IMR-90 (cell line): ENCODE results near the gene TBCEL. TPM values are rescaled to one million over a fixed set of nuclear protein-coding genes. Genes with fewer than 3 reads are reported as not detected.

Experiments used
- ATAC-seq: fragments of 200-7000 bp; cut with Tn5 transposase; 2 replicates; pipeline ENCODE4 v1.9.1; 2020; ENCODE audit warnings: low read depth, mild to moderate bottlenecking, moderate library complexity
- BruUV-seq: library from RNA; stranded (reverse); fragments of 400-500 nt; replicated peaks from 2 replicates; lab custom pipeline; 2021; lab: Mats Ljungman, UMichigan
- CTCF ChIA-PET: fragments of 300-600 bp; formaldehyde crosslinking; extraction: SDS; loops from one replicate; lab custom pipeline; 2021; ENCODE audit warnings: antibody characterized with exemption; lab: Yijun Ruan, JAX
- POLR2A ChIA-PET: fragments of 300-600 bp; sonication (Branson Sonifier 250); formaldehyde crosslinking; loops from one replicate; lab custom pipeline; 2022; ENCODE audit warnings: antibody characterized with exemption; ENCODE audit not compliant: unreplicated experiment; lab: Charles Lee
- DNase-seq: peaks from one replicate; pipeline ENCODE4 v3.0.0; 2013
- H2AFZ ChIP-seq: replicated peaks from 2 replicates; pipeline ENCODE3; 2013; ENCODE audit warnings: low read length, mild to moderate bottlenecking; ENCODE audit not compliant: poor library complexity
- H2AK5ac ChIP-seq: 2 replicates; pipeline ENCODE4 v1.6.1; 2013; ENCODE audit warnings: low read depth, low read length, inconsistent platforms
- H2AK9ac ChIP-seq: replicated peaks from 2 replicates; pipeline ENCODE3; 2013; ENCODE audit warnings: mild to moderate bottlenecking, low read depth, low read length, moderate library complexity; ENCODE audit not compliant: poor library complexity
- H2BK120ac ChIP-seq: 2 replicates; pipeline ENCODE4 v1.6.1; 2013; ENCODE audit warnings: low read depth, low read length, inconsistent platforms
- H2BK15ac ChIP-seq: 3 replicates; pipeline ENCODE4 v1.6.1; 2013; ENCODE audit warnings: low read depth, low read length, inconsistent platforms
- H2BK20ac ChIP-seq: 2 replicates; pipeline ENCODE4 v1.6.1; 2013; ENCODE audit warnings: low read depth, mild to moderate bottlenecking, inconsistent platforms, low read length, moderate library complexity
- H2BK5ac ChIP-seq: 2 replicates; pipeline ENCODE4 v1.6.1; 2013; ENCODE audit warnings: mild to moderate bottlenecking, low read depth, low read length, inconsistent platforms; ENCODE audit not compliant: poor library complexity, severe bottlenecking
- H3K14ac ChIP-seq: replicated peaks from 2 replicates; pipeline ENCODE4 v1.6.1; 2013; ENCODE audit warnings: low read depth, low read length, inconsistent platforms
- H3K18ac ChIP-seq: 2 replicates; pipeline ENCODE4 v1.6.1; 2013; ENCODE audit warnings: low read depth, low read length, control low read depth
- H3K23ac ChIP-seq: 2 replicates; pipeline ENCODE4 v1.6.1; 2013; ENCODE audit warnings: low read depth, low read length, inconsistent platforms
- H3K27ac ChIP-seq: 2 replicates; pipeline ENCODE4 v1.5.1; 2013; ENCODE audit warnings: mild to moderate bottlenecking, control low read depth, low read length; ENCODE audit not compliant: insufficient read depth
- H3K27me3 ChIP-seq: 2 replicates; pipeline ENCODE4 v1.6.1; 2013; ENCODE audit warnings: low read length; ENCODE audit not compliant: control insufficient read depth, insufficient read depth
- H3K36me3 ChIP-seq: 2 replicates; pipeline ENCODE4 v1.6.1; 2013; ENCODE audit warnings: low read length, mixed read lengths; ENCODE audit not compliant: control insufficient read depth, insufficient read depth
- H3K4ac ChIP-seq: 2 replicates; pipeline ENCODE4 v1.6.1; 2013; ENCODE audit warnings: low read depth, low read length, inconsistent platforms
- H3K4me1 ChIP-seq: 2 replicates; pipeline ENCODE4 v1.6.1; 2013; ENCODE audit warnings: low read length, mixed read lengths; ENCODE audit not compliant: control insufficient read depth, insufficient read depth
- H3K4me2 ChIP-seq: 2 replicates; pipeline ENCODE4 v1.6.1; 2013; ENCODE audit warnings: low read depth, mild to moderate bottlenecking, control low read depth, low read length, moderate library complexity
- H3K4me3 ChIP-seq: 2 replicates; pipeline ENCODE4 v1.5.1; 2013; ENCODE audit warnings: low read depth, mild to moderate bottlenecking, control low read depth, low read length, moderate library complexity; ENCODE audit not compliant: insufficient read depth
- H3K56ac ChIP-seq: 2 replicates; pipeline ENCODE4 v1.6.1; 2013; ENCODE audit warnings: low read length, inconsistent platforms; ENCODE audit not compliant: insufficient read depth; ENCODE audit errors: extremely low read depth
- H3K79me1 ChIP-seq, 2 experiments: 2 replicates each; pipeline ENCODE4 v1.6.1; 2013; ENCODE audit warnings: low read length in 2 of 2, inconsistent platforms in 1 of 2, low read depth in 1 of 2
- H3K9ac ChIP-seq: 2 replicates; pipeline ENCODE4 v1.6.1; 2013; ENCODE audit warnings: low read depth, low read length, control low read depth
- H3K9me1 ChIP-seq: 2 replicates; pipeline ENCODE4 v1.6.1; 2013; ENCODE audit warnings: low read length, inconsistent platforms; ENCODE audit not compliant: insufficient read depth
- H3K9me3 ChIP-seq: 2 replicates; pipeline ENCODE4 v1.6.1; 2013; ENCODE audit warnings: low read length; ENCODE audit not compliant: control insufficient read depth, insufficient read depth
- H4K20me1 ChIP-seq: 2 replicates; pipeline ENCODE4 v1.6.1; 2013; ENCODE audit warnings: low read length, inconsistent platforms; ENCODE audit not compliant: insufficient read depth
- H4K5ac ChIP-seq: 2 replicates; pipeline ENCODE4 v1.6.1; 2013; ENCODE audit warnings: mild to moderate bottlenecking, low read depth, low read length, control low read depth
- H4K8ac ChIP-seq, 2 experiments: 2 replicates each; pipeline ENCODE4 v1.6.1; 2013; ENCODE audit warnings: low read depth in 2 of 2, low read length in 2 of 2, control low read depth in 1 of 2, inconsistent platforms in 1 of 2
- H4K91ac ChIP-seq: 2 replicates; pipeline ENCODE4 v1.6.1; 2013; ENCODE audit warnings: low read depth, low read length, inconsistent platforms; ENCODE audit not compliant: insufficient read depth
- FOS ChIP-seq: fragments of 150-350 bp; IDR thresholded peaks from 2 replicates; pipeline ENCODE4 v1.6.1; 2016; ENCODE audit warnings: low read depth, low read length
- MXI1 ChIP-seq: IDR thresholded peaks from 2 replicates; pipeline ENCODE4 v1.6.1; 2012; ENCODE audit warnings: low read depth, mild to moderate bottlenecking, low read length, moderate library complexity, borderline replicate concordance
- RFX5 ChIP-seq: IDR thresholded peaks from 2 replicates; pipeline ENCODE4 v1.8.0; 2012; ENCODE audit warnings: low read depth, mild to moderate bottlenecking, low read length, moderate library complexity
- WGBS, 2 experiments: methylation state at CpG; one replicate each; pipeline versions ENCODE4 v1.1.5 to v1.1.7; 2013; ENCODE audit warnings: missing lambda C conversion rate in 2 of 2; ENCODE audit not compliant: insufficient read length in 1 of 2; ENCODE audit errors: extremely low coverage in 2 of 2; 5-methylcytosine and 5-hydroxymethylcytosine counted together
- dilution Hi-C: fragments of 300-500 bp; cut with HindIII; formaldehyde crosslinking; loops from one replicate; pipeline ENCODE4 v1.14.3; 2018; ENCODE audit warnings: low sequenced_read_pairs; ENCODE audit not compliant: unreplicated experiment
- in situ Hi-C: fragments of 300-500 bp; cut with MboI; formaldehyde crosslinking; loops from 3 replicates; pipeline ENCODE4 v1.14.3; 2019; ENCODE audit warnings: low sequenced_read_pairs, inconsistent platforms, mixed read lengths
- intact Hi-C: fragments of 100-400 bp; cut with micrococcal nuclease; formaldehyde crosslinking; loops from 2 replicates; pipeline ENCODE4 v1.10.0; 2022
- polyA plus RNA-seq, 3 experiments: library from polyadenylated mRNA; depleted of rRNA; stranded (reverse); fragments of >200 nt; gene quantifications; 2 replicates each; pipeline ENCODE4 v1.2.3, GENCODE V29; 2012; ENCODE audit warnings: low replicate concordance in 1 of 3
- total RNA-seq: library from RNA; depleted of rRNA; stranded (reverse); fragments of >200 nt; gene quantifications from 2 replicates; pipeline ENCODE4 v1.2.3, GENCODE V29; 2012

The TBCEL gene
- total and polyA plus RNA-seq, 2 of the 4 experiments (the other 2 are of a cell fraction): 7.1 to 21.0 TPM

- H3K9ac ChIP-seq: no peak overlapping the region
- H3K23ac ChIP-seq: no peak overlapping the region
- H2BK5ac ChIP-seq: no peak overlapping the region
- H4K8ac ChIP-seq: no peak overlapping the region
- H4K5ac ChIP-seq: no peak overlapping the region
- H2BK20ac ChIP-seq: no peak overlapping the region
- DNase-seq (peak; percentile 34), ATAC-seq (no peak)
- no peak overlapping the region for H3K4me2 ChIP-seq
- H2BK15ac ChIP-seq: no peak overlapping the region
- H3K36me3 ChIP-seq: peaks cover 4% of the 10 kb centered on the region
- H2AK5ac ChIP-seq: no peak overlapping the region
- no peak overlapping the region for H2AFZ ChIP-seq
- no peak overlapping the region for H4K91ac ChIP-seq
- no peak overlapping the region for H2BK120ac ChIP-seq
- no peak overlapping the region for H3K18ac ChIP-seq
- ChIA-PET POLR2A (no interaction called here), CTCF (interaction anchor here (1.1 kb wide), 1 partner anchor 9 kb away, joined by 4 read pairs; no protein-coding TSS in a partner anchor)
- no peak overlapping the region for H3K56ac ChIP-seq
- H4K20me1 ChIP-seq: no peaks in the 10 kb centered on the region
- no peaks in the 10 kb centered on the region for H3K9me1 ChIP-seq
- no peak overlapping the region for H3K14ac ChIP-seq
- in situ Hi-C loops (no loop called here), intact Hi-C loops (no loop called here), dilution Hi-C loops (no loop called here)
- no peak overlapping the region for H3K4me3 ChIP-seq
- H3K27me3 ChIP-seq: no peaks in the 10 kb centered on the region
- no peaks in the 10 kb centered on the region for H3K9me3 ChIP-seq
- peaks cover 0 to 6% of the 10 kb centered on the region in 2 experiments; a peak in 1 of 4 replicates for H3K79me1 ChIP-seq
- no peak overlapping the region for H3K27ac ChIP-seq
- H3K4ac ChIP-seq: no peak overlapping the region
- BruUV-seq: no TSS peak
- TF ChIP-seq MXI1 (no peak), FOS (no peak), RFX5 (no peak)
- H3K4me1 ChIP-seq: no peaks in the 10 kb centered on the region
- no peak overlapping the region for H2AK9ac ChIP-seq
- WGBS, 2 experiments: 100% methylated on average over 1 of the region's 3 CpGs; no CpG with 5 or more reads in 1 of the 2 experiments
Observed at GRCh38 chr11:121048464-121049233, 24.7 kb downstream of the TBCEL start.
